Measurements from ENCODE around the gene ETV1. TPM values are rescaled to one million over a fixed set of nuclear protein-coding genes. Genes with fewer than 3 reads are reported as not detected.

ETV1 gene
- total RNA-seq, 1 experiment from 2014 or later, result 68.5 TPM

DNA sequence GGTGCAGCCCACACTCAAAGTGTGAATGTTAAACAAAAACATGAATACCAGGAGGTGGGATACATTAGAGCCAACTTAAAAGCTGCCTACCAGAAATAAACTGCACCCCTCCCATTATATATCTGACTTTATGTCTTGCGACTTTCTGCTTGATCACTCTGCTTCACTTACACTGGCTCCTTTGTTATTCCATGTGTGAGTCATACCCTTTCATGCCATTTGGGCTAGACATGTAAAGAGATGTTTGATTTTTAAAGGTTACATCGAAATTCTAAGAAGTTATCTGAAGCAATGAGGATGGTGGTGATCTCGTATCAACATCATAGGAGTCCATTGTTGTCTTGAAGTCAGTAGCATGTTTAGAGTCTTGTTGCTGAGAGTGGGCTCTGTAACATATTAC, 31.6 kb upstream of the ETV1 start:
- Histone ChIP-seq H3K9me3 (ENCODE audit: control insufficient read depth, low read depth, low read length) (no peaks in the 10 kb centered on the region), H2BK5ac (ENCODE audit: insufficient read length, low read length) (no peak overlapping the region), H3K56ac (ENCODE audit: insufficient read length, low read depth, low read length) (no peak overlapping the region), H2AK5ac (ENCODE audit: insufficient read length, low read length) (no peak overlapping the region), H2BK20ac (ENCODE audit: low read depth, low read length, poor library complexity, severe bottlenecking) (no peak overlapping the region), H3K79me1 (ENCODE audit: insufficient read depth, low read depth, low read length, poor library complexity, severe bottlenecking) (no peaks in the 10 kb centered on the region), H4K8ac (replicated peaks; ENCODE audit: insufficient read length, low read depth, low read length) (no peak overlapping the region), H3K18ac (ENCODE audit: insufficient read length, low read depth, low read length) (no peak overlapping the region), H2BK12ac (ENCODE audit: insufficient read length, low read depth, low read length) (no peak overlapping the region), H2BK15ac (ENCODE audit: low read depth, low read length) (no peak overlapping the region), H2BK120ac (ENCODE audit: low read depth, low read length, poor library complexity, severe bottlenecking) (no peak overlapping the region), H3K9ac (ENCODE audit: extremely low read depth, insufficient read length, low read length) (no peak overlapping the region), H3T11ph (ENCODE audit: low read length) (no peak overlapping the region), H4K20me1 (ENCODE audit: control insufficient read depth, insufficient read depth, insufficient read length) (no peaks in the 10 kb centered on the region), H3K4me2 (ENCODE audit: insufficient read depth, insufficient read length, low read length) (no peak overlapping the region), H3K23me2 (ENCODE audit: insufficient read length, low read depth, low read length, poor library complexity, severe bottlenecking) (no peaks in the 10 kb centered on the region), H3K79me2 (ENCODE audit: insufficient read depth, low read length) (no peaks in the 10 kb centered on the region), H3K27me3 (ENCODE audit: insufficient read depth, low read length) (no peaks in the 10 kb centered on the region), H3K4ac (ENCODE audit: low read depth, low read length) (no peak overlapping the region), H3K14ac (ENCODE audit: insufficient read depth, low read length) (no peak overlapping the region), H3K27ac (ENCODE audit: insufficient read length, low read depth, low read length) (no peak overlapping the region), H4K5ac (ENCODE audit: insufficient read length, low read depth, low read length) (no peak overlapping the region), H3K4me1 (ENCODE audit: insufficient read depth, low read length) (no peaks in the 10 kb centered on the region), H3K23ac (ENCODE audit: insufficient read length, low read depth, low read length) (no peak overlapping the region), H4K91ac (ENCODE audit: insufficient read length, low read depth, low read length) (no peak overlapping the region), H2AFZ (ENCODE audit: low read length) (no peak overlapping the region)
- Mint-ChIP-seq H3K36me3 (ENCODE audit: insufficient read depth in 1 of 3, low read depth in 3 of 3) (no peaks in the 10 kb centered on the region), H3K9me3 (no peaks in the 10 kb centered on the region), H3K27me3 (ENCODE audit: low read depth) (no peaks in the 10 kb centered on the region), H3K4me1 (0 out of 4 replicates have a peak, but pooled peaks cover 0 to 3% of the 10 kb centered on the region in 2 experiments), H3K4me3 (no peak overlapping the region), H3K27ac (no peak overlapping the region)
- WGBS (ENCODE audit: extremely low coverage, insufficient read length, low lambda C conversion rate), result no CpG with 5 or more reads among the region's 3 CpGs
- TF ChIP-seq, protein P1, sequence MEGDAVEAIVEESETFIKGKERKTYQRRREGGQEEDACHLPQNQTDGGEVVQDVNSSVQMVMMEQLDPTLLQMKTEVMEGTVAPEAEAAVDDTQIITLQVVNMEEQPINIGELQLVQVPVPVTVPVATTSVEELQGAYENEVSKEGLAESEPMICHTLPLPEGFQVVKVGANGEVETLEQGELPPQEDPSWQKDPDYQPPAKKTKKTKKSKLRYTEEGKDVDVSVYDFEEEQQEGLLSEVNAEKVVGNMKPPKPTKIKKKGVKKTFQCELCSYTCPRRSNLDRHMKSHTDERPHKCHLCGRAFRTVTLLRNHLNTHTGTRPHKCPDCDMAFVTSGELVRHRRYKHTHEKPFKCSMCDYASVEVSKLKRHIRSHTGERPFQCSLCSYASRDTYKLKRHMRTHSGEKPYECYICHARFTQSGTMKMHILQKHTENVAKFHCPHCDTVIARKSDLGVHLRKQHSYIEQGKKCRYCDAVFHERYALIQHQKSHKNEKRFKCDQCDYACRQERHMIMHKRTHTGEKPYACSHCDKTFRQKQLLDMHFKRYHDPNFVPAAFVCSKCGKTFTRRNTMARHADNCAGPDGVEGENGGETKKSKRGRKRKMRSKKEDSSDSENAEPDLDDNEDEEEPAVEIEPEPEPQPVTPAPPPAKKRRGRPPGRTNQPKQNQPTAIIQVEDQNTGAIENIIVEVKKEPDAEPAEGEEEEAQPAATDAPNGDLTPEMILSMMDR (conservative IDR thresholded peaks at IDR 0.05), result no peak
- no peak for DNase-seq
